Measurements from ENCODE around the gene ZNF213.

ZNF213 gene

DNA sequence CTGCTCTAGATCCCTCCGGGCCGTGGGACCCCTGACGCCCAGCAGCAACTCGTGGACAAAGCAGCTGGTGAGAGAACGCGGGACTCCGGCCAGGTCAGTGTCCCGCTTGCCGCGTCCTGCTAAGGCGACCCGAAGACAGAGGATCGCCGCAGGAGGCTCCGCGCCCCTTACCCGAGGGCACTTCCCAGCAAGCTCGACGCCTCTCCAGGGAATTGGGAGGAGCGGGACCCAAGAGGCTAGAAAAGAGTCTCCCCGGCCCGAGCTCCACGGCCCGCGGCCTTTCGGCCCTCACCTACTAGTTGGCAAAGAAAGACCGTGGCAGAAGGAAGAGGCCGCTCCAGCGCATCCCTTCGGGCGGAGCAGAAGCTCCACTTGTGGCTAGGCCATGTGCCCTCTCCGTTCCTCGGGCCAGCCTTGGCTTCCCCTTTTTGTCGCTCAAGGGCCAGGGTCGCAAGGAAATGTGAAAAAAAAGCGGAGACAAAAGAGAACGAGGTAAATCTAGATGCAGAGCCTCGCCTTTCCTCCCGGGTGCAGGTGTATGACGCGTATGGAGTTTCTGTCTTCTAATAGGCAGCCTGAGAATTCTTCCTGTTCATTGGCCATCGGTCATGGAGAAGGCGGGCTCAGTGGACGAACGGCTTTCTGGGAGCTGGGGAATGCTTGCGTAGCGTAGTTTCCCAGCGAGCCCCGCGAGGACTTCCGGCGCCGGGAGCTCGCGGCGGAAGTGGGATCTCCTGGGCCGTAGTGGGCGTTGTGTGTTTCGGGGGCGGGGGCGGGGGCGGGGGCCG is at the start of gene ZNF213:
TSS of gene ZNF213 (plus strand) at position 692 of the 788 bp plus-strand sequence. CDS start 2,252 bp downstream, outside the sequence.
- peak; percentile 91 to 92 for DNase-seq (ENCODE audit: low read depth in 2 of 2)

DNA sequence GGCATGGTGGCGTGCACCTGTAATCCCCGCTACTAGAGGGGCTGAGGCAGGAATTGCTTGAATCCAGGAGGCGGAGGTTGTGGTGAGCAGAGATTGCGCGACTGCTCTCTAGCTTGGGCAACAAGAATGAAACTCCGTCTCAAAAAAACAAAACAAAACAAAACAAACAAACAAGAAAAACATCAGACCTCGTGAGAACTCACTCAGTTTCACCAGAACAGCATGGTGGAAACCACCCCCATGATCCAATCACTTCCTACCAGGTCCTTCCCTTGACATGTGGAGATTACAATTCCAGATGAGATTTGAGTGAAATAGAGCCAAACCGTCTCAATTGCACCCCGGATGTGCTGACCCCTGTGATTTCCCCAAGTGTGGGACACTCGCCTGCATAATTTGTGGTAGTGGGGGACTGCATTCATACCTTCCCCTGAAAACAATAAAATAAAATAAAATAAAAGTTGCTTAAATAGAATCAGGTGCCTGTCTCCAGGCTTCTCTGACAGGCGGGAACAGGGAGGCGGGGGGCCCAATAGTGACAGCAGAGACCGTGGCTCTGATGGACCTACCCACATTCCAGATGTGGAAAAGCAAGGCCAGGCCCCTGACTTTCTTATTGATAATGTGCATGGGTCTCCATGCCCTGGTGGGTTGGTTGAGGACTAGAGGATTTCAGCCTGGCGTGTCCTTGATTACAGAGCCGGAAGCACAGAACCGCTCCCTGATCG is 48.8 kb upstream of the ZNF213 start:
- DNase-seq (ENCODE audit: low read depth in 2 of 2), result no peak

DNA sequence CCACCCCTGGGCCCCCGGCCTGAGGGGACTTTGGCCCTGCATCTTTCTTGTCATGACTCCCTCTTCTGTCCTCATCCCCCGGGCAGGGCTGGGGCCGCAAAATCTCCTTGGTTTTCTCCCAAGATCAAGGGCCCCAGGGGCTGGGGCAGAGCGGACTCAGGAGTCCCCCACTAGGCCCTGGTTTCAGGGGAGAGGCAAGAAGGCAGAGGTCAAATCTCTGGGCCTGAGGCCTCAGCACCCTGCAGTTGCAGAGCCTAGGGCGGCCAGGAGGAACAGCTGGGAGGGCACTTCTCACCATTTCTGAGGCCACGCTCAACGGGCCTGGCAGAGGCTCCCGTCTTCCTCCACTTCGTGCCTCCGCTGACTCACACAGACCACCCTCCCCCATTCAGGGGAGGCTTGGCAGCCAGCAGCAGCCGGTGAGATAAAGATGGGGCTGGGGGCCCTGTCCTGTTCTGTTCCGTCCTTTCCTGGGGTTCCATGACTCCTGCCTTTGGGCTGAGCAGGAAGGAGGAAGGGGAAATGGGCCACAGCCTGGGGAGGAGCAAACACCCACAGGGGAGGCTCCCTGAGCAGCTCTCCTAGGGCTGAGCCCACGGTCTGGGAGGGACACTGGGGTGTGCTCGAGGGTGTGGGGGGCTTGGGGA is 48.1 kb upstream of the ZNF213 start:
- DNase-seq (ENCODE audit: low read depth in 2 of 2), result no peak

DNA sequence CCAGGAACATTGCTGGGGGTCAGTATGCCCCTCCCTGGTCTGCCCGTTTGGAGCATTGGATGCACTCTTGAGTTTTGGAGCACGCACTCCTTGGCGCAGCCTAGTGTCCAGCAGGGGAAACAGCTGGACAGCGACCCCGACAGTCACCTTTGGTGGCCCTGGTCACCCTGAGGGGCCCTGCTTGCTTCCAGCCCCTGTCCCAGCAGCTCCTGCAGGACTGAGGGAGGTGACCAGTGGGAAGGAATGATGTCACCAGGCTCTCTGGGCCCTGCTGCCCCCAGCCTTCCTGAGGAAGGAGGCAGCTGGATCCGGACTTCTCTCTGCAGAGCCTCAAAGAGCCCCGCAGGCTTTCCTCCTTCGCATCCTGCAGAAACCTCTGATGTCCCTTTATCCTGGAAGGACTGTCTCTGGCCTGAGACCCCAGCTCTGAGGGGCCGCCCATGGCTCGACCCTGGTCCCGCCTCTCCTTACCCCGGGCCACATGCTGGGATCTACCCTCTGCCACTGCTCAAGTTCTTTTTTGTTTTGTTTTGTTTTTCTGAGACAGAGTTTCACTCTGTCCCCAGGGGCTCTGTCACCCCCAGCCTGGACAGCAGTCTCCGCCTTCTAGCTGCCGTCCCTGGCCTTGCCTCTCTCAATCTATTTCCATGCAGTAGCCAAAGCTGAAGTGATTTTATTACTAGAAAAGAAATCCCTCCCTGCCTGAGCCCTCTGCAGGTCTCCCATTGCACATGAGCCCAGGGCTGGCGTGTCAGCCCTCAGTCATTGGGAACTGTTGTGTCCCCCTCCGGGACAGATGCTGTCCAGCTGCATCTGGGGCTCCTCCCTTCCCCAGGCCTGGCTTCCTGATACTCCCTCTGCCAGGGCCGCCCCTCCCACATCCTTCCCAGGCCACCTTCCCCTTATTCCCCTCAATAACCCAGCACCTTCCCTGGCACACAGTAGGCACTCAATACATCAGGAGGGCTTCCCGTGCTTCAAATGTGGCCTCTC is 47.3 kb upstream of the ZNF213 start:
- DNase-seq (ENCODE audit: low read depth in 2 of 2), result no peak

DNA sequence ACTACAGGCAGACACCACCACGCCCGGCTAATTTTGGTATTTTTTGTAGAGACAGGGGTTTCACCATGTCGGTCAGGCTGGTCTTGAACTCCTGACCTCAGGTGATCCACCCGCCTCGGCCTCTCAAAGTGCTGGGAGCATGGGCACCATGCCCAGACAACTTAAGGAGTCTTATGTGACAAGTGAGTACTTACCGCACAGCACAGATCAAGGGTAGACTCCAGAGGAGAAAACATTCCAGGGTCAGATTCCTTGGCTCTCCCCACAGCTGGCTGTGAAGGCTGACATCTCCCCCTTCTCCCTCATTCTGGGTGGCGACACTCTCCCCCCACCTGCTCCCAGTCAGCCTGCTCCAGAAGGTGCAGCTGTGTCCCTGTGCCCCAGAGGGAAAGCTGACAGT is 46.4 kb upstream of the ZNF213 start:
- DNase-seq (ENCODE audit: low read depth in 2 of 2), result no peak

GRCh38 chr16:3088925-3089716 is 45.7 kb upstream of the ZNF213 start:
- DNase-seq (ENCODE audit: low read depth in 2 of 2), result no peak

GRCh38 chr16:3089717-3090592 is 44.9 kb upstream of the ZNF213 start:
- DNase-seq (ENCODE audit: low read depth in 2 of 2), result no peak

- DNase-seq (ENCODE audit: low read depth in 2 of 2), result no peak
These were observed 43.3 kb upstream of the ZNF213 start for GRCh38 chr16:3091551-3091950.

GRCh38 chr16:3092501-3092941 is 42.3 kb upstream of the ZNF213 start:
- DNase-seq (ENCODE audit: low read depth in 2 of 2), result no peak

DNA sequence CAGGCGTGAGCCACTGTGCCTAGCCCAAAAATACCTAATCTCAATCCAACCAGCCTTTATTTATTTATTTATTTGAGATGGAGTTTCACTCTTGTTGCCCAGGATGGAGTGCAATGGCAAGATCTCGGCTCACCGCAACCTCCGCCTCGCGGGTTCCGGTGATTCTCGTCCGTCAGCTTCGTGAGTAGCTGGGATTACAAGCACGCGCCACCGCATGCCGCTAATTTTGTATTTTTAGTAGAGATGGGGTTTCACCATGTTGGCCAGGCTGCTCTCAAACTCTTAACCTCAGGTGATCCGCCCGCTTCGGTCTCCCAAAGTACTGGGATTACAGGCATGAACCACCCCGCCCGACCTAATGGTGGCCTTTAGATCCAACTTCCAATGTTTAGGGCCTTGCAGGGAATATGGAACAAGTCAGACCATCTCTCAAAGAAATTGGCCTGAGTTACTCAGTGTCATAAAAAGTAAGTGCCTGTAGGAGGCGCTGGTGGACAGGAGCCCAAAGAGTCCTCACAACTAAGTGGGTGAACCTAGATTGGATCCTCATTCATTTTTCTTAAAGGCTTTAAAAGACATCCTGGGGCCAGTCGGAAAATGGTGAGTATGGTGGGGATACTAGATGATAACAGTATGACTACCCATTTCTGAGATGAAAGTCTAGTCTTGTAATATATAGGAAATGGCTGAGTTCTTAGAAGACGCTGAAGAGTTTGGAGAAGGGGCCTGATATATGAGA is 40.4 kb upstream of the ZNF213 start:
- peak in 1 of 2 donors; percentile 60 for DNase-seq (ENCODE audit: low read depth in 2 of 2)

GRCh38 chr16:3095869-3096268 is 39.0 kb upstream of the ZNF213 start:
- peak in 1 of 2 donors; percentile 56 for DNase-seq (ENCODE audit: low read depth in 2 of 2)

GRCh38 chr16:3096362-3096761 is 38.5 kb upstream of the ZNF213 start:
- no peak for DNase-seq (ENCODE audit: low read depth in 2 of 2)

DNA sequence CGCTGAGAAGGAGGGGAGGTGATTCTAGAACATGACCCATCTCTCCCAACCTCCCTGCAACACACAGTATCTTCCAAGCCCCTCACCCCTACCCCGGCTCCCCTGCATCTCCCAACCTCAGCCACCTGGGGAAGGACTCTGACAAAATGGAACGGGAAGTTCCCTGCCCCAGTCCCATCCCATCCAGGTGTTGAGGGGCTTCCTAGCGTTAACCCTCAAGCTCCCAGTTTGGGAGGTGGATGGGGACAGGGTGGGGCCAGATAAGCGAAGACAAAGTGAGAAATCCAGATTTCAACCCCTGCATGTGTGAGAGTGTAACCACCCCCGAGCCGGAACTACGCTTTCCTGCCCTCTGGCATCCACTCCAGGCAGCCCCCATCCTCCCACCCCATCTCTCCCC is 37.6 kb upstream of the ZNF213 start:
- DNase-seq (ENCODE audit: low read depth in 2 of 2), result no peak

DNA sequence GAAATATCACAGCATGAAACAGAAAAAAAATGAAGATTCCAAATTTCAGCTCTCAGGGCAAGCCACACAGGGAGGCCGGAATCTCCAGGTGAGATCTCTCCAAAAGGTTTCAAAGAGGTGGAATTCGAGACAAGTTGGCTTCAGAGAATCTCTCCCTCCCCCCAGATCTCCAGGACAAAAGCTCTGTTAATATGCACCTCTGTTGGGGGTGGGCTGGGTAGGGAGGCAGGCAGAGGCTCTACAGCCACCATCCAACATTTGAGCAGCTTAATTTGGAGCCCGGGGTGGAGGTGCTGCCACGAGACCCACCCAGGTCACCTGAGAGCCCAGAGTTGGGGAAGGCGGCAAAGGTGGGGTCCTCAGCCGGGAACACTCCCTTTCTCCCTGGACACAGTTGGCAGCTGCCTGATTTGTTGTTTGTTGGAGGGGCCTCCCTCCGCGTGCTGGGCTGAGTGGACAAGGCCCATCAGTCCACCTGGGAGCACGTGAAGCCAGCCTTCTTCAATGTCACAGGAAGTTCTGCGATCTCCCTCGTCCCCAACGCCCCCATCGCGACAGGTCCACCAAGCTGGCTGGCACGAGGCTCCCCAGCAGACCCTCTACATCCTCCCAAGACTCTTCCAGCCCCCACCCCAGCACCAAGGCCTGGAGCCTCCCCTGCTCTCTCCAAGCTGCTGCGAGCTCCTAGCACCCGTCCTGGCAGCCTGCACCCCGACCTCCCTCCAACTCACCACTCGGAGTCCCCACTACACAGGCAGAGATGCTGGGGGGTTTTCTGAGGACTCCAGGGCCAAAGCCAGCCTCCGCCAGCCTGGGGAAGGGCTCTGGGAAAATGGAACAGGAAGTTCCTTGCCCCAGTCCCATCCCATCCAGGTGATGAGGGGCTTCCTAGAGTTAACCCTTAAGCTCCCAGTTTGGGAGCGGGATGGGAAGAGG is 36.1 kb upstream of the ZNF213 start, which contains the start of gene ZSCAN10:
TSS of gene ZSCAN10 (minus strand) at position 836 of the 936 bp plus-strand sequence. CDS start 6,357 bp downstream, outside the sequence.
- DNase-seq (ENCODE audit: low read depth in 2 of 2), result no peak

GRCh38 chr16:3099395-3099731 is 35.5 kb upstream of the ZNF213 start:
- DNase-seq (ENCODE audit: low read depth in 2 of 2), result no peak

DNA sequence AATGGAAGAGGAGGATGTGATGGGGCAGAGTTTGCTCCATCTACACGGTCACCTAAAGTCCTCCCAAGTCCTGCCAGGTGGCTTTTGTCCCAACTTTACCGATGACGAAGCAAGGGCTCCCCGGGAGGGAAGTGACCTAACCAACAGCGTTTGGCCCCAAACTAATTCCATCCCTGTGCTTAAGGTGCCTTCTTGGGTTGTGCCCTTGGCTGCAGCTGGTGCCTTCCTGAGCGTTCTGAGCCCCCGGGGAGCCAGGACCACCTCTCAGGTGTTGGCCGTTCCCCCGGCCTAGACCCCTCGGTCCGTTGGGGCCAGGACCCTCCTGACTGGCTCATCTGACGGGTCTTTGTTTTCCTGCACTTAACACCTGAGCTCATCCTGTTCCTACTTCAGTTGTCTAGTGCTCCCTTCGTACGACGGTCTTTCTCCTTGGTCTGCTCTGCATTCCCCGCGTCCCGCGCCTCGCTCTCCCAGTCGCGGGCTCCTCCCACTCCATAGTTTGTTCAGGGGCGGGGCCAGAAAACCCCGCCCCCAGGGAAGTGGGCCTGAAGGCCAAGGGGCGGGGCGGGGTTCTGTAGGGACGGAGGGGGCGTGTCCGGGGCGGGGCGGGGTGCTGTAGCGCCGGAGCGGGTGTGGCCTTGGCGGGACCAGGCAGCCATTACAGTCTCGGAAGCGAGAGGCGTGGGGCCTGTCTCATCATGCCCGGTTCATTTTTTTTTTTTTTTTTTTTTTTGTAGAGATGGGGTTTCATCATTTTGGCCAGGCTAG is 34.9 kb upstream of the ZNF213 start:
- DNase-seq (ENCODE audit: low read depth in 2 of 2), result peak; percentile 91 to 97
